Hepatocyte (in vitro differentiated cells): ENCODE data around the gene KCNJ1.

Experiments used
- CTCF ChIP-seq: fragments of 200-600 bp; sonication (generic); IDR thresholded peaks from 2 replicates; pipeline ENCODE4 v1.5.1; 2016; ENCODE audit warnings: antibody characterized with exemption, mild to moderate bottlenecking; ENCODE audit not compliant: poor library complexity
- EZH2 ChIP-seq: fragments of 200-600 bp; sonication (generic); IDR thresholded peaks from 2 replicates; pipeline ENCODE4 v1.6.1; 2016; ENCODE audit warnings: antibody characterized with exemption, mild to moderate bottlenecking, borderline replicate concordance
- EZH2phosphoT487 ChIP-seq: fragments of 200-600 bp; sonication (generic); IDR thresholded peaks from one replicate; pipeline ENCODE4 v1.6.1; 2018; ENCODE audit warnings: antibody characterized with exemption, mild to moderate bottlenecking, low read depth, moderate library complexity; ENCODE audit not compliant: unreplicated experiment, severe bottlenecking

DNA sequence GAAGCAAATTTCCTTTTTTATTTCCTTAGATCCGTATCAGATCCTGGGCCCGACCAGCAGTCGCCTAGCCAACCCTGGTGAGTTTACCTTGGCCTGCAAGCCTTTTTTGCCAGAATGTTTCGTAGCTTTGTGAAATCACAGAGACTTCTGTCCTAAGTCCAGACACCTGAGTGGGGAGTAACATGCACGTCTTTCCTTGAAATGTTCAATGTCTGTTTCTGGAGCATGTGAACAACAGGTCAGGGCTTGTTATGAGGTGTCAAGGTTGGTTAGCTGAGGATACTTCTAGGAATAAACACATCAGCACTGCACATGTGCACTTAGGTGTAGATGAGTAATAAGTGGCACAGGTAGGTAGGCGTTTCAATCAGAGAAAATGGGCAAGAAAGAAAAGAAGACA, 58.0 kb downstream of the KCNJ1 start:
- no peak for TF ChIP-seq EZH2
- no peak for TF ChIP-seq CTCF
- TF ChIP-seq EZH2phosphoT487 = no peak
